K562 treated with DMSO at 1 percent for 48 hours (cell line): ENCODE data around the gene CAPN10. TPM values are rescaled to one million over a fixed set of nuclear protein-coding genes. Genes with fewer than 3 reads are reported as not detected.

Experiments
- total RNA-seq: library from RNA; unstranded; fragments of 300-600 nt; gene quantifications from 2 replicates; pipeline ENCODE4 v1.2.3, GENCODE V29; 2022; ENCODE audit warnings: low replicate concordance; ENCODE audit errors: extremely low read depth

The CAPN10 gene
- total RNA-seq, result not detected in 2 replicates

DNA sequence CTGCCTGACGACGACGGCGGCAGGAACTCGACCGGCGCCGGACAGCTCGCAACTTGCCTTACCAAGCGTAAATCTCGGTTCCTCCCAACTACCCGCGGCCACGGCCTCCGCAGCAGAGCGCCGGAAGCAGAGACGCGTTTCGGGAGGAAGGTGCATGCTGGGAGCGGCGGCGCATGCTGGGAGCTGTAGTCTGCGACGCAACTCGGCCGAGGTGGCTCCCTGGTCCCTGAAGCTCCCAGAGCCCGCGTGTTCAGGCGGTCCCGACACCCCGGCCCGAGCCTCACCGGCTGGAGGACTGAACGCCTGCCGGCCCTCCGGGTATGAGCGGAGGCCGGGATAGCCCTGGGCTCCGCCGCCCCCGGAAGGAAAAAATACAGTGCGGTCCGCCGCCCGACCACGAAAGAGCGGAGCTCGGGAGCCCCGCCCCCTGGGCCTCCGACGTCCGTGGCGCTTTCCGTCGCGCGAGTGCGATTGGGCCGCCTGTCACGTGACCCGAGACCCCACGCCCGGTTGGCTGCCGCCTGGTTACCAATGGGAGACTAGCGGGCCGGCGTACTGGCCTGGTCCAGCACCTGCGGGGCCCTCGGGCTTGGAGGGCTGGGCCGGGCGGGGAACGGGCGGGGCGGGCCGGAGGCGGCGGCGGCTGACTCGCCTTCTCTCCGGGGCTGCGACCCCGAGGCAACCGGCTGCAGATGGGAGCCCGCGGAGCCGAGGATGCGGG lies at the start of gene CAPN10:
Gene CAPN10, plus strand, starts transcription at position 537 of the 721 bp plus-strand sequence. Its CDS starts 178 bp downstream, at position 715.

GRCh38 chr2:240557808-240558207 lies 28.7 kb upstream of the CAPN10 start, which contains the start of gene ANKMY1:
Gene ANKMY1, minus strand, starts transcription at chr2:240557988. Its CDS starts 653 bp downstream, at chr2:240557335.

DNA sequence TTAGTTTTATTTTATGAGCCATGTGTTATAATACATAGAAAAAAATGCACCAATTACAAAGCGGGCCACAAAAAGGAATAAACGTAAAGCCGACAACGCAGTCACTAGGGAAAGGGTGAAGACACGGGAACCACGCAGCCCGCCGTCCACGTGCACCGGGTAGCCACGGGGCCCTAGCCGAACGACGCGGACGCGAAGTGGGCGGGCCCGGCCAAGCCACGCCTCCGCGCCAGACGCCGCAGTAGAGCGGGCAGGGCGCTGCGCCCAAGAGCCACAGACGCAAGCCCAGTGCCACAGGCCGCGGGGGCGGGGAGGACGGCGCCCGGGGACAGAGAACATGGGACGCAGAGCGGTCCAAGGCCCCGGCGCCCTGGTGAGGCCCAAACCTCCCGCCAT lies 26.5 kb upstream of the CAPN10 start, which contains the start of gene DUSP28:
Gene DUSP28, plus strand, starts transcription at position 274 of the 396 bp plus-strand sequence. CDS start 328 bp downstream, outside the sequence.

GRCh38 chr2:240567872-240568677 lies 18.5 kb upstream of the CAPN10 start, which contains the start of gene RNPEPL1:
Gene RNPEPL1, plus strand, starts transcription at chr2:240568484. Its CDS starts 103 bp downstream, at chr2:240568587.

DNA sequence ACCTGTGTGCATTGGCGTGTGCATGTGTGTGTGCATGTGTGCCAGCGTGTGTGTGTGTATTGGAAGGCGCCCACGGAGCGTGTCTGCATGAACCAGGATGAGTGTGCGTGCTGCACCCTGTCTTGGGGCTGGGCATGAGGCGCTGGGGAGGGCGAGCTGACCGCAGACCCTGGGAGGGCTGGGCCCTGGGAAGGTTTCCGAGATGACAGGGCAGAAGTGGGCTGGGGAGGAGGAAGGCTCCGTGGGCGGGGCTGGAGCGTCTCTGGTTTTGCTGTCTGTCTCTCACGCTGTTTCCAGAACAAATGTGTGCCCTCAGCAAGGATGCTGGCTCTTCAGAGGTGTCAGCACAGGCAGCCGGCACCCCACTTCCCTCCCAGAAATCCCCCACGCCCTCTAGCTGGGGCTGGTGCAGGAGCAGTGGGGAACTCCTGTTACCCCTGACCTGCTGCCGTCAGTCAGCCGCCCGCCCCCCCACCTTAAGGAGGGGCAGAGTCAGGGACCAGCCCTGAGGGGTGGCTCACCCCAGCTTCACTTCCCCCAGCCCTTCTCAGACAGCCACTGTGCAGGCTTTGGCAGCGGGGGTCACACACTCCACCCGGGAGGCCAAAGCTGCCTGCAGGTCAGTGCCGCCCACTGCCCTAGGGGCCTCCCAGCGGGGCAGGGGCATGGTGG lies 38.6 kb downstream of the CAPN10 start, which contains the start of gene GPR35:
Gene GPR35, plus strand, starts transcription at position 531 of the 672 bp plus-strand sequence. CDS start 4,473 bp downstream, outside the sequence.

Other genes starting within 250 kb of the CAPN10 start
- gene GPC1, start 151.1 kb upstream of the CAPN10 start, total RNA-seq, result not detected in 2 replicates
- gene ANKMY1, start 28.7 kb upstream of the CAPN10 start, total RNA-seq, result not detected in 2 replicates
- not detected in 2 replicates for gene DUSP28, start 26.4 kb upstream of the CAPN10 start, total RNA-seq
- gene RNPEPL1, start 18.2 kb upstream of the CAPN10 start, total RNA-seq, result not detected in 2 replicates
- not detected in 2 replicates for gene GPR35, start 38.7 kb downstream of the CAPN10 start, total RNA-seq
- gene AQP12B, start 96.2 kb downstream of the CAPN10 start, total RNA-seq, result not detected in 2 replicates
- not detected in 2 replicates for gene AQP12A, start 105.1 kb downstream of the CAPN10 start, total RNA-seq
- gene KIF1A, start 233.5 kb downstream of the CAPN10 start, total RNA-seq, result not detected in 2 replicates